PC-9 (cell line): ENCODE measurements around the gene MTX1. TPM values are rescaled to one million over a fixed set of nuclear protein-coding genes. Genes with fewer than 3 reads are reported as not detected.

Experiments used
- BruUV-seq: library from RNA; stranded (reverse); fragments of 400-500 nt; replicated peaks from 2 replicates; lab custom pipeline; 2021; lab: Mats Ljungman, UMichigan
- CTCF ChIA-PET: fragments of 300-600 bp; sonication (Branson Sonifier 250); formaldehyde crosslinking; loops from one replicate; lab custom pipeline; 2022; ENCODE audit warnings: antibody characterized with exemption; lab: Charles Lee
- POLR2A ChIA-PET: fragments of 300-600 bp; sonication (Branson Sonifier 250); formaldehyde crosslinking; loops from one replicate; lab custom pipeline; 2022; ENCODE audit warnings: antibody characterized with exemption; ENCODE audit not compliant: unreplicated experiment; lab: Charles Lee
- DNase-seq, 2 experiments: peaks; one replicate each; pipeline versions ENCODE4 v3.0.0 to v3.0.0-alpha.2; 2015 to 2022; ENCODE audit warnings: mixed read lengths in 1 of 2
- H2AFZ ChIP-seq: fragments of 200-600 bp; sonication (generic); 2 replicates; pipeline ENCODE4 v1.8.1; 2017; ENCODE audit warnings: antibody characterized with exemption
- H3F3A ChIP-seq: fragments of 200-600 bp; sonication (generic); 2 replicates; pipeline ENCODE4 v1.8.1; 2017; ENCODE audit warnings: antibody characterized with exemption, mild to moderate bottlenecking, low read depth; ENCODE audit not compliant: insufficient read depth
- H3K27ac ChIP-seq: fragments of 200-600 bp; sonication (generic); 2 replicates; pipeline ENCODE4 v1.6.1; 2016; ENCODE audit warnings: mixed run types
- H3K27me3 ChIP-seq: fragments of 200-600 bp; sonication (generic); 2 replicates; pipeline ENCODE4 v1.6.1; 2016; ENCODE audit warnings: low read depth, mixed run types; ENCODE audit not compliant: insufficient read depth
- H3K36me3 ChIP-seq: fragments of 200-600 bp; sonication (generic); 2 replicates; pipeline ENCODE4 v1.6.1; 2016; ENCODE audit warnings: low read depth, mixed run types
- H3K4me1 ChIP-seq: fragments of 200-600 bp; sonication (generic); replicated peaks from 2 replicates; pipeline ENCODE4 v1.6.1; 2016; ENCODE audit warnings: mixed run types; ENCODE audit not compliant: insufficient read depth
- H3K4me2 ChIP-seq: fragments of 200-600 bp; sonication (generic); 2 replicates; pipeline ENCODE4 v1.6.1; 2017; ENCODE audit warnings: mixed run types
- H3K4me3 ChIP-seq: fragments of 200-600 bp; sonication (generic); 2 replicates; pipeline ENCODE4 v1.6.1; 2016; ENCODE audit warnings: mixed run types
- H3K79me2 ChIP-seq: fragments of 200-600 bp; sonication (generic); 2 replicates; pipeline ENCODE4 v1.6.1; 2017; ENCODE audit warnings: low read depth, mixed run types
- H3K9me2 ChIP-seq: fragments of 200-600 bp; sonication (generic); 2 replicates; pipeline ENCODE4 v1.8.1; 2017; ENCODE audit warnings: mild to moderate bottlenecking; ENCODE audit not compliant: insufficient read depth
- H3K9me3 ChIP-seq: fragments of 200-600 bp; sonication (generic); 2 replicates; pipeline ENCODE4 v1.8.1; 2016; ENCODE audit warnings: low read depth; ENCODE audit not compliant: insufficient read depth
- H4K20me1 ChIP-seq: fragments of 200-600 bp; sonication (generic); 2 replicates; pipeline ENCODE4 v1.8.1; 2017; ENCODE audit not compliant: insufficient read depth
- EZH2 ChIP-seq: fragments of 200-600 bp; sonication (generic); IDR thresholded peaks from 2 replicates; pipeline ENCODE4 v1.8.0; 2017; ENCODE audit warnings: antibody characterized with exemption, low read depth
- intact Hi-C: fragments of 100-400 bp; cut with micrococcal nuclease; formaldehyde crosslinking; loops from one replicate; pipeline ENCODE4 v1.10.0; 2022; ENCODE audit not compliant: unreplicated experiment
- total RNA-seq: library from RNA; stranded (reverse); gene quantifications from 2 replicates; pipeline ENCODE4 v1.2.3, GENCODE V29; 2021
- TF ChIP-seq, protein P1 (sequence below): fragments of 200-600 bp; sonication (generic); conservative IDR thresholded peaks from 2 replicates; pipeline ENCODE4 v1.6.1; 2017; ENCODE audit warnings: mixed run types, antibody characterized with exemption, mild to moderate bottlenecking, moderate library complexity

Gene MTX1
- total RNA-seq, 1 experiment from 2014 or later = 56.1 TPM

DNA sequence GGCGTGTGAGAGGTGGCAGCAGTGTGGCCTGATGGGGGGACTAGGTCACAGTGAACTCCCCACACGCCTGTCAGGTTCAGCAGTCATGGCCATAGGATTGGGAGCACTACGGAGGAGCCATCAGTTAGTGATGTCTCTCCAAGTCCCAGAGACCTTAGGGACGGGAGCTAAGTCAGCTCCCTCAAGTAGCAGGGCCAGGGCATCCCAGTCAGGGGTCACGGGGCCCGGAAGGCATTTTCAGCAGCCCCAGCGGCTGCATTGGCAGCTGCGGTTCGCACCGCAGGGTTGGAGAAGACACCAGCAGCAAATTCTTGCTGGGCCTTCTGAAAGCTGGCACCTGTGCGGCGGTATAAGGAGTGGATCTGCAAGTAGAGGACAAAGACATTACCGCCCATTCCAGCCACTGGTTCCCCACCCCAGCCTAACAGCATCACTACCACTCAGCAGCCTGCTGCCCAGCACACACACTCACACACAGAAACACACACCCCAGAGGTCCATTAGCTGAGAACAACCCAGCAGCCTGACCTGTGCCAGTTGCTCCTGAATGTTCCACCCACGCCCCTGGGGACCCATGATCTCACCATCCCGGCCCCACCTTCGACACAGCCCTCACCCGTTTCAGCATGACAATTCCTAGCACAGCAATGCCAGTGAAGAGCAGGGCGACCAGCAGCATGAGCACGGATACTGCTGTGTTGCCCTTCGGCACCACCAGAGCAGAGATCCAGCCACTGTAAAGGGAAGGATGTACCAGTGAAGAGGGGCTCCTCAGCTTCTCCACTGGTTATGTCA lies 47.8 kb downstream of the MTX1 start:
- ChIA-PET POLR2A (no interaction called here), CTCF (no interaction called here)
- H3K9me2 ChIP-seq = no peaks in the 10 kb centered on the region
- no peak overlapping the region for H2AFZ ChIP-seq
- no peaks in the 10 kb centered on the region for H4K20me1 ChIP-seq
- no peak overlapping the region for H3K4me3 ChIP-seq
- no peaks in the 10 kb centered on the region for H3K27me3 ChIP-seq
- H3K4me1 ChIP-seq = peaks cover 23% of the 10 kb centered on the region
- BruUV-seq = no TSS peak
- TF ChIP-seq EZH2 = no peak
- TF ChIP-seq, protein P1, sequence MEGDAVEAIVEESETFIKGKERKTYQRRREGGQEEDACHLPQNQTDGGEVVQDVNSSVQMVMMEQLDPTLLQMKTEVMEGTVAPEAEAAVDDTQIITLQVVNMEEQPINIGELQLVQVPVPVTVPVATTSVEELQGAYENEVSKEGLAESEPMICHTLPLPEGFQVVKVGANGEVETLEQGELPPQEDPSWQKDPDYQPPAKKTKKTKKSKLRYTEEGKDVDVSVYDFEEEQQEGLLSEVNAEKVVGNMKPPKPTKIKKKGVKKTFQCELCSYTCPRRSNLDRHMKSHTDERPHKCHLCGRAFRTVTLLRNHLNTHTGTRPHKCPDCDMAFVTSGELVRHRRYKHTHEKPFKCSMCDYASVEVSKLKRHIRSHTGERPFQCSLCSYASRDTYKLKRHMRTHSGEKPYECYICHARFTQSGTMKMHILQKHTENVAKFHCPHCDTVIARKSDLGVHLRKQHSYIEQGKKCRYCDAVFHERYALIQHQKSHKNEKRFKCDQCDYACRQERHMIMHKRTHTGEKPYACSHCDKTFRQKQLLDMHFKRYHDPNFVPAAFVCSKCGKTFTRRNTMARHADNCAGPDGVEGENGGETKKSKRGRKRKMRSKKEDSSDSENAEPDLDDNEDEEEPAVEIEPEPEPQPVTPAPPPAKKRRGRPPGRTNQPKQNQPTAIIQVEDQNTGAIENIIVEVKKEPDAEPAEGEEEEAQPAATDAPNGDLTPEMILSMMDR = no peak
- H3K79me2 ChIP-seq = peaks cover 27% of the 10 kb centered on the region
- no peak overlapping the region for H3K27ac ChIP-seq
- no peak for DNase-seq
- no peak overlapping the region for H3K4me2 ChIP-seq
- intact Hi-C loops = loop anchor here (10.0 kb wide), 1 partner anchor 249 kb away; no protein-coding TSS in a partner anchor
- H3F3A ChIP-seq = peaks cover 26% of the 10 kb centered on the region
- H3K9me3 ChIP-seq = no peaks in the 10 kb centered on the region
- peaks cover 5% of the 10 kb centered on the region; the same call in 1 of the 2 replicates for H3K36me3 ChIP-seq

GRCh38 chr1:155260276-155260675 lies 51.8 kb downstream of the MTX1 start:
- H3K4me2 ChIP-seq = peak overlapping the region; percentile 99
- TF ChIP-seq, protein P1 = no peak
- no peak for TF ChIP-seq EZH2
- POLR2A ChIA-PET = no interaction called here
- no peaks in the 10 kb centered on the region for H4K20me1 ChIP-seq
- H3K9me2 ChIP-seq = no peaks in the 10 kb centered on the region
- no peaks in the 10 kb centered on the region for H3K9me3 ChIP-seq
- peaks cover 19% of the 10 kb centered on the region for H3K79me2 ChIP-seq
- peaks cover 9% of the 10 kb centered on the region; the same call in 1 of the 2 replicates for H3K36me3 ChIP-seq
- H3K27me3 ChIP-seq = no peaks in the 10 kb centered on the region
- CTCF ChIA-PET = interaction anchor here (0.6 to 0.8 kb wide), 2 partner anchors 9 to 325 kb away, joined by 3 to 5 read pairs; no protein-coding TSS in a partner anchor
- H2AFZ ChIP-seq = no peak overlapping the region
- intact Hi-C loops = loop anchor here (5.0 kb wide), 2 partner anchors 47 to 62 kb away; partner anchors contain the start of genes FDPS and RUSC1
- peaks cover 59% of the 10 kb centered on the region for H3F3A ChIP-seq
- DNase-seq = no peak
- H3K27ac ChIP-seq = no peak overlapping the region
- no TSS peak for BruUV-seq
- no peak overlapping the region for H3K4me3 ChIP-seq
- H3K4me1 ChIP-seq = peaks cover 18% of the 10 kb centered on the region

DNA sequence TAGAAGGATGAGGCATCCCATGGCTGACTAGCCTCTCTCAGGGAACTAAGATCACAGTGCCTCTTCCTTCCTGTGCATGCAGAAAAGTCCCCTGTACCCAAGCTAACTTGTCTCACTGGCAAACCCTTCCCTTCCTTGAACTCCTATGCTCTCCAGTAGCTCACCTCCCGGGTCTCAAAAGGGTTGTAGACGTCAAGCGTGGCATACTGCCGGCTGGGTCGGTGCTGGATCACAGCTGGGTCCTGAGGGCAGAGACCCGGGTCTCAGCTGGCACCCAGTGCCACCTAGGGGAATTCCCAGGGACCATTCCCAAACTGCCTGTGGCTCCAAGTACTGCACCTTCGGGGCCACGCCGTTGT lies 53.0 kb downstream of the MTX1 start:
- POLR2A ChIA-PET = interaction anchor here (0.6 kb wide), 1 partner anchor 11 kb away, joined by 3 read pairs; no protein-coding TSS in a partner anchor
- intact Hi-C loops = loop anchor here (5.0 kb wide), 2 partner anchors 46 to 61 kb away; partner anchors contain the start of genes FDPS and RUSC1

More for the DNA sequence above, 53.0 kb downstream of the MTX1 start:
- Histone ChIP-seq H3K27ac (peak overlapping the region; percentile 36), H3K9me2 (no peaks in the 10 kb centered on the region), H3K79me2 (peaks cover 19% of the 10 kb centered on the region), H2AFZ (peak overlapping the region; percentile 86), H3K27me3 (no peaks in the 10 kb centered on the region), H3F3A (peaks cover 64% of the 10 kb centered on the region), H3K4me3 (peak overlapping the region; percentile 89), H3K4me2 (peak overlapping the region; percentile 99), H3K9me3 (no peaks in the 10 kb centered on the region), H3K36me3 (peaks cover 9% of the 10 kb centered on the region; the same call in 1 of the 2 replicates), H4K20me1 (no peaks in the 10 kb centered on the region), H3K4me1 (peaks cover 18% of the 10 kb centered on the region)
- DNase-seq = no peak
- BruUV-seq = no TSS peak
- CTCF ChIA-PET = no interaction called here
- TF ChIP-seq EZH2 = no peak
- TF ChIP-seq, protein P1 = no peak
